GM18526 (cell line): Measurements from ENCODE around the gene KLHL13.

Source experiments
- POLR2A ChIP-seq: IDR thresholded peaks from 3 replicates; pipeline ENCODE4 v1.6.1; 2011; ENCODE audit not compliant: insufficient read length; ENCODE audit errors: extremely low read depth

Gene KLHL13

GRCh38 chrX:117982694-117983392, 133.8 kb downstream of the KLHL13 start:
- TF ChIP-seq POLR2A, result no peak

GRCh38 chrX:117978402-117978801, 138.2 kb downstream of the KLHL13 start:
- TF ChIP-seq POLR2A, result no peak

- TF ChIP-seq POLR2A, result no peak
Measured at GRCh38 chrX:117977526-117977925, 139.1 kb downstream of the KLHL13 start.

- no peak for TF ChIP-seq POLR2A
Measured at GRCh38 chrX:117973110-117973807, 143.4 kb downstream of the KLHL13 start.

GRCh38 chrX:117972711-117973109, 143.9 kb downstream of the KLHL13 start:
- TF ChIP-seq POLR2A, result no peak

GRCh38 chrX:117969782-117970181, 146.8 kb downstream of the KLHL13 start:
- no peak for TF ChIP-seq POLR2A

GRCh38 chrX:117969328-117969727, 147.3 kb downstream of the KLHL13 start:
- TF ChIP-seq POLR2A, result no peak

GRCh38 chrX:117959045-117959444, 157.6 kb downstream of the KLHL13 start:
- TF ChIP-seq POLR2A, result no peak

GRCh38 chrX:117957128-117957527, 159.5 kb downstream of the KLHL13 start:
- no peak for TF ChIP-seq POLR2A

GRCh38 chrX:117936118-117936517, 180.5 kb downstream of the KLHL13 start:
- TF ChIP-seq POLR2A, result no peak

GRCh38 chrX:117919755-117920154, 196.9 kb downstream of the KLHL13 start:
- no peak for TF ChIP-seq POLR2A

- no peak for TF ChIP-seq POLR2A
Measured at GRCh38 chrX:117910216-117910615, 206.4 kb downstream of the KLHL13 start.

- TF ChIP-seq POLR2A, result no peak
Measured at GRCh38 chrX:117898226-117898625, 218.4 kb downstream of the KLHL13 start.

GRCh38 chrX:117895418-117895817, 221.2 kb downstream of the KLHL13 start:
- TF ChIP-seq POLR2A, result no peak

- TF ChIP-seq POLR2A, result no peak
Measured at GRCh38 chrX:117892469-117892868, 224.1 kb downstream of the KLHL13 start.

GRCh38 chrX:117871796-117872195, 244.8 kb downstream of the KLHL13 start:
- no peak for TF ChIP-seq POLR2A

GRCh38 chrX:117860517-117860916, 256.1 kb downstream of the KLHL13 start:
- TF ChIP-seq POLR2A, result no peak

- no peak for TF ChIP-seq POLR2A
Measured at GRCh38 chrX:117854806-117855205, 261.8 kb downstream of the KLHL13 start.
